K562 (cell line): ENCODE data around the gene SUPT5H. TPM values are rescaled to one million over a fixed set of nuclear protein-coding genes. Genes with fewer than 3 reads are reported as not detected.
A peak's percentile ranks its signal among the peaks of the same experiment; 100 is the strongest.

Source experiments
- AFF4 ChIP-seq: sonication (generic); formaldehyde crosslinking; IDR thresholded peaks from 2 replicates; pipeline ENCODE4 v1.8.0; 2023; ENCODE audit warnings: mild to moderate bottlenecking, missing genetic modification reagents
- ARNT ChIP-seq, 2 experiments: fragments of 450-650 bp; IDR thresholded peaks; 2 replicates each; pipeline ENCODE4 v1.6.1; 2016; ENCODE audit warnings: mild to moderate bottlenecking in 1 of 2
- CREB1 ChIP-seq, 2 experiments: sonication (generic) in 1 of 2; formaldehyde crosslinking in 1 of 2; IDR thresholded peaks; 2 replicates each; pipeline versions ENCODE4 v1.6.1 to v1.8.0; 2012 to 2022; ENCODE audit warnings: inconsistent platforms in 1 of 2, mild to moderate bottlenecking in 1 of 2, missing genetic modification reagents in 1 of 2, moderate library complexity in 1 of 2
- FOSL1 ChIP-seq: fragments of 200-800 bp; sonication (Bioruptor generic); conservative IDR thresholded peaks from 2 replicates; pipeline ENCODE4 v1.6.1; 2016; ENCODE audit warnings: missing genetic modification characterization, missing compliant biosample characterization
- FOXK2 ChIP-seq, 2 experiments: fragments of 450-650 bp; IDR thresholded peaks in 1 of 2; conservative IDR thresholded peaks in 1 of 2; 2 replicates each; pipeline ENCODE4 v1.6.1; 2016; ENCODE audit warnings: low read depth in 2 of 2, mild to moderate bottlenecking in 1 of 2
- MTA2 ChIP-seq: fragments of 450-650 bp; IDR thresholded peaks from 2 replicates; pipeline ENCODE4 v1.6.1; 2016; ENCODE audit warnings: low read depth
- POU5F1 ChIP-seq: fragments of 150-350 bp; IDR thresholded peaks from 2 replicates; pipeline ENCODE4 v1.6.1; 2014; ENCODE audit warnings: borderline replicate concordance, low read length, low read depth, mild to moderate bottlenecking; ENCODE audit not compliant: partially characterized antibody
- RB1 ChIP-seq: fragments of 450-650 bp; IDR thresholded peaks from 2 replicates; pipeline ENCODE4 v1.6.1; 2017; ENCODE audit warnings: low read depth, mild to moderate bottlenecking
- TAF15 ChIP-seq: fragments of 200-400 bp; formaldehyde crosslinking; IDR thresholded peaks from 2 replicates; pipeline ENCODE4 v1.6.1; 2017; ENCODE audit warnings: mild to moderate bottlenecking, low read depth, low read length, moderate library complexity
- ZBTB49 ChIP-seq: sonication (generic); formaldehyde crosslinking; IDR thresholded peaks from 2 replicates; pipeline ENCODE4 v1.8.0; 2022; ENCODE audit warnings: missing genetic modification reagents, mild to moderate bottlenecking, borderline replicate concordance
- ZBTB5 ChIP-seq: fragments of 450-650 bp; IDR thresholded peaks from 2 replicates; pipeline ENCODE4 v1.6.1; 2017; ENCODE audit warnings: antibody characterized with exemption
- ZFP91 ChIP-seq: sonication (generic); formaldehyde crosslinking; IDR thresholded peaks from 2 replicates; pipeline ENCODE4 v1.8.0; 2022; ENCODE audit warnings: mild to moderate bottlenecking, missing genetic modification reagents
- ZNF121 ChIP-seq: sonication (generic); formaldehyde crosslinking; conservative IDR thresholded peaks from 2 replicates; pipeline ENCODE4 v1.8.0; 2022; ENCODE audit warnings: missing genetic modification reagents
- ZNF324 ChIP-seq: fragments of 250-450 bp; sonication (Bioruptor Pico); IDR thresholded peaks from 2 replicates; pipeline ENCODE4 v1.4.0; 2020; ENCODE audit warnings: mild to moderate bottlenecking
- ZNF408 ChIP-seq: fragments of 250-450 bp; sonication (Bioruptor Pico); IDR thresholded peaks from 2 replicates; pipeline ENCODE4 v1.4.0; 2020; ENCODE audit warnings: low read depth, mild to moderate bottlenecking, moderate library complexity
- ZNF586 ChIP-seq: fragments of 450-650 bp; formaldehyde crosslinking; conservative IDR thresholded peaks from 2 replicates; pipeline ENCODE4 v1.4.0; 2020; ENCODE audit warnings: mild to moderate bottlenecking, moderate library complexity
- ZNF717 ChIP-seq: fragments of 250-450 bp; sonication (Bioruptor Pico); IDR thresholded peaks from 2 replicates; pipeline ENCODE4 v1.5.0; 2021
- polyA plus RNA-seq, 8 experiments: library from polyadenylated mRNA; depleted of rRNA in 4 of 8; stranded (reverse) in 5 of 8; unstranded in 3 of 8; fragments of >200 nt; fragmentation: Nextera tagmentation in 2 of 8; fragmentation: Illumina TruSeq in 1 of 8; extraction: Ambion mirVana in 2 of 8; extraction: Trizol in 1 of 8; gene quantifications; 2 replicates each; pipeline versions ENCODE4 v1.2.1 to v1.2.3, GENCODE V29; 2011 to 2014; ENCODE audit warnings: inconsistent platforms in 1 of 8, missing spikeins in 1 of 8
- total RNA-seq, 7 experiments: library from RNA; depleted of rRNA in 6 of 7; stranded (reverse); fragments of >200 nt in 6 of 7; fragmentation: Illumina TruSeq in 2 of 7; extraction: Trizol in 2 of 7; gene quantifications; 2 replicates each; pipeline versions ENCODE4 v1.2.1 to v1.2.3, GENCODE V29; 2011 to 2021; ENCODE audit warnings: low replicate concordance in 1 of 7

SUPT5H gene
- total and polyA plus RNA-seq, 9 of the 15 experiments (the other 6 are each of a cell fraction or from before 2014, with no cell fraction given): 13.3 to 85.9 (median 35.9) TPM

GRCh38 chr19:39445196-39446111 lies at the start of gene SUPT5H (continued):
- TF ChIP-seq AFF4 (peak; percentile 47; the same call in 1 of the 2 replicates), ZNF121 (CRISPR knock-in tag) (no peak), CREB1 (IDR thresholded peaks at IDR 0.05) (peak; percentile 83), CREB1 (CRISPR knock-in tag; IDR thresholded peaks at IDR 0.05) (peak; percentile 72), TAF15 (no peak), ZBTB49 (CRISPR knock-in tag) (no peak), ZNF408 (CRISPR knock-in tag) (no peak), RB1 (peak; percentile 37; the same call in 1 of the 2 replicates), ARNT (IDR thresholded peaks at IDR 0.05) (no peak), ZFP91 (CRISPR knock-in tag) (no peak), ZBTB5 (no peak), ZNF586 (CRISPR knock-in tag) (no peak), FOXK2 (conservative IDR thresholded peaks at IDR 0.05 in 1 of 2, IDR thresholded peaks at IDR 0.05 in 1 of 2; ENCODE audit: low read depth in 2 of 2) (0 out of 4 replicates have a peak, but pooled peaks of 1 of the 2 experiments have one; percentile 25), ZNF324 (CRISPR knock-in tag) (no peak), MTA2 (no peak), ZNF717 (CRISPR knock-in tag) (no peak), FOSL1 (tag) (0 out of 2 replicates have a peak, but pooled peaks have one; percentile 19), POU5F1 (no peak)
